ENCODE results near the gene ATP2C2. TPM values are rescaled to one million over a fixed set of nuclear protein-coding genes. Genes with fewer than 3 reads are reported as not detected.

The ATP2C2 gene
- total and polyA plus RNA-seq, 2 of the 8 experiments (the other 6 are each of a cell fraction or from before 2014, with no cell fraction given), result 1.2 to 2.8 TPM

DNA sequence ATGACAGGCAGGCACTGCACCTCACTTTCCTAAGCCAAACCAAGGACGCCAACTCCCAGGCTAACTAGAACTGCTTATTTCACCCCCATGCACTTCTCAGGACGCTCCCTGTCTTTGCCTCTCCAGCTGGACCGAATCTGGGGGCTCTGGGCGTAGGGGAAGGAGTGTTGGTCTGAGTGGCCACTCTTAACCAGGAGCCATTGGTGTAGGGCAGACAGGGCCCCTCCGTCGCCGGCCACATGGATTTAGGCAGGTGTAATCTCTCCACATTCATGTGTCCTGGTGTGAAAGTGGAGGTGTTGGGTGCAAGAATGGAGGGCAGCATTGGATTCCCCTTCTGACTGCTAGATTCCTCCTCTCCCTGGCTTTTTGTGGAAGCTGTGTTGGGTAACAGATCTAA lies 9.8 kb downstream of the ATP2C2 start:
- no peak for DNase-seq (ENCODE audit: low read depth in 1 of 2, low spot score in 2 of 2)
- H3K9me3 ChIP-seq (ENCODE audit: insufficient read depth in 2 of 2, low read depth in 1 of 2, low read length in 1 of 2), result no peaks in the 10 kb centered on the region
- H2AK5ac ChIP-seq (ENCODE audit: low read depth, low read length), result no peak overlapping the region
- no peak overlapping the region for H2BK5ac ChIP-seq (ENCODE audit: low read depth, low read length)
- H4K8ac ChIP-seq (ENCODE audit: extremely low read depth, insufficient read depth, low read length), result no peak overlapping the region
- H4K20me1 ChIP-seq (replicated peaks in 1 of 2; ENCODE audit: control insufficient read depth in 1 of 2, insufficient read depth in 2 of 2, low read length in 2 of 2), result no peaks in the 10 kb centered on the region
- no peak overlapping the region for H3K4me3 ChIP-seq (ENCODE audit: extremely low read depth in 1 of 4, insufficient read depth in 2 of 4, low read depth in 3 of 4, low read length in 4 of 4)
- no peaks in the 10 kb centered on the region for H3K36me3 ChIP-seq (ENCODE audit: control insufficient read depth in 2 of 4, insufficient read depth in 4 of 4, low read length in 3 of 4)
- H3K4me1 ChIP-seq (replicated peaks in 1 of 4; ENCODE audit: control insufficient read depth in 3 of 4, insufficient read depth in 4 of 4, low read length in 3 of 4), result peaks cover 0 to 11% (median 5%) of the 10 kb centered on the region in 4 experiments; a peak in 4 of 7 replicates
- H3K4me2 ChIP-seq (ENCODE audit: insufficient read depth in 1 of 2, low read depth in 2 of 2, low read length in 2 of 2), result no peak overlapping the region
- CTCF ChIA-PET (ENCODE audit: partially characterized antibody), result interaction anchor here (0.6 to 2.1 kb wide), 6 partner anchors 8 to 268 kb away, joined by 3 to 6 read pairs (median 4); partner anchors contain the start of gene ATP2C2
- peak overlapping the region; percentile 39; the same call in 1 of the 2 replicates for H2BK12ac ChIP-seq (ENCODE audit: low read depth, low read length)
- H3K9ac ChIP-seq (replicated peaks in 1 of 4; ENCODE audit: extremely low read depth in 1 of 4, low read depth in 3 of 4, low read length in 3 of 4), result no peak overlapping the region
- H3K14ac ChIP-seq (ENCODE audit: insufficient read length), result no peak overlapping the region
- no peak overlapping the region for H2BK120ac ChIP-seq (replicated peaks; ENCODE audit: low read depth, low read length)
- no peak overlapping the region for H3K4ac ChIP-seq (replicated peaks; ENCODE audit: insufficient read length, low read depth, low read length)
- H3K27ac ChIP-seq (ENCODE audit: low read depth, low read length), result no peak overlapping the region
- H2BK15ac ChIP-seq (ENCODE audit: low read length), result no peak overlapping the region
- no peaks in the 10 kb centered on the region for H3K79me2 ChIP-seq (ENCODE audit: control insufficient read depth in 1 of 2, insufficient read depth in 2 of 2, low read length in 2 of 2)
- no peaks in the 10 kb centered on the region; a peak in 1 of 7 replicates for H3K27me3 ChIP-seq (replicated peaks in 1 of 4; ENCODE audit: control insufficient read depth in 3 of 4, extremely low read depth in 1 of 4, insufficient read depth in 3 of 4, low read length in 3 of 4)
- no peak overlapping the region for H4K5ac ChIP-seq (ENCODE audit: insufficient read length, low read depth, low read length)
- 89% methylated on average over 7 of the region's 7 CpGs; no CpG with 5 or more reads in 1 of the 2 experiments for WGBS, 2 experiments (ENCODE audit: extremely low coverage in 1 of 2, insufficient coverage in 1 of 2, insufficient read length in 1 of 2, insufficient replicate concordance in 2 of 2, low coverage in 1 of 2, low lambda C conversion rate in 2 of 2, missing lambda C conversion rate in 1 of 2)
- no peaks in the 10 kb centered on the region for H3K79me1 ChIP-seq (ENCODE audit: low read depth, low read length)
- POLR2A ChIA-PET (ENCODE audit: partially characterized antibody), result interaction anchor here (0.9 to 3.8 kb wide), 2 partner anchors 8 to 10 kb away, joined by 3 to 17 read pairs; partner anchors contain the start of gene ATP2C2
- H2AFZ ChIP-seq (ENCODE audit: low read length), result no peak overlapping the region
- H2BK20ac ChIP-seq (ENCODE audit: low read length), result no peak overlapping the region
- 0 out of 2 replicates have a peak overlapping the region, but pooled peaks have one; percentile 24 for H3K18ac ChIP-seq (ENCODE audit: extremely low read depth, low read length)
- no peak overlapping the region for H3K56ac ChIP-seq (replicated peaks; ENCODE audit: insufficient read length, low read depth, low read length)
- H3K23me2 ChIP-seq (ENCODE audit: low read depth, low read length), result no peaks in the 10 kb centered on the region
- no peak for FAIRE-seq
- H4K91ac ChIP-seq (replicated peaks; ENCODE audit: insufficient read length, low read length), result no peak overlapping the region
- H3K23ac ChIP-seq (ENCODE audit: insufficient read length), result no peak overlapping the region
- TF ChIP-seq CBX5 (IDR thresholded peaks at IDR 0.05; ENCODE audit: low read depth, low read length) (no peak), NANOG (IDR thresholded peaks at IDR 0.05; ENCODE audit: insufficient read depth, low read depth, low read length, poor library complexity, severe bottlenecking) (no peak), SP4 (IDR thresholded peaks at IDR 0.05; ENCODE audit: low read length) (no peak), JUN (IDR thresholded peaks at IDR 0.05; ENCODE audit: low read depth, low read length) (no peak), POLR2AphosphoS5 (IDR thresholded peaks at IDR 0.05; ENCODE audit: low read depth, low read length) (no peak)
- TF ChIP-seq, protein P1, sequence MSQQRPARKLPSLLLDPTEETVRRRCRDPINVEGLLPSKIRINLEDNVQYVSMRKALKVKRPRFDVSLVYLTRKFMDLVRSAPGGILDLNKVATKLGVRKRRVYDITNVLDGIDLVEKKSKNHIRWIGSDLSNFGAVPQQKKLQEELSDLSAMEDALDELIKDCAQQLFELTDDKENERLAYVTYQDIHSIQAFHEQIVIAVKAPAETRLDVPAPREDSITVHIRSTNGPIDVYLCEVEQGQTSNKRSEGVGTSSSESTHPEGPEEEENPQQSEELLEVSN (IDR thresholded peaks at IDR 0.05), result no peak
- TF ChIP-seq, protein P2, sequence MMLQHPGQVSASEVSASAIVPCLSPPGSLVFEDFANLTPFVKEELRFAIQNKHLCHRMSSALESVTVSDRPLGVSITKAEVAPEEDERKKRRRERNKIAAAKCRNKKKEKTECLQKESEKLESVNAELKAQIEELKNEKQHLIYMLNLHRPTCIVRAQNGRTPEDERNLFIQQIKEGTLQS (IDR thresholded peaks at IDR 0.05; ENCODE audit: insufficient read depth, low read depth, low read length), result no peak

Measured in H1 (cell line).